K562 (cell line): ENCODE data around the gene CFAP90. TPM values are rescaled to one million over a fixed set of nuclear protein-coding genes. Genes with fewer than 3 reads are reported as not detected.

ENCODE experiments used
- ATAC-seq: fragments of 200-7000 bp; cut with Tn5 transposase; 3 replicates; pipeline ENCODE4 v1.9.1; 2020; ENCODE audit warnings: moderate library complexity
- BruUV-seq: library from RNA; stranded (reverse); fragments of 400-500 nt; replicated peaks from 2 replicates; lab custom pipeline; 2021; lab: Mats Ljungman, UMichigan
- CTCF ChIA-PET: fragments of 300-600 bp; formaldehyde crosslinking; extraction: SDS; loops from one replicate; lab custom pipeline; 2021; ENCODE audit warnings: low intra/inter-chr PET ratio; lab: Yijun Ruan, JAX
- POLR2A ChIA-PET: fragments of 300-600, 350-650 bp; sonication (Branson Sonifier 250); formaldehyde crosslinking; extraction: SDS; loops from one replicate; lab custom pipeline; 2021; ENCODE audit warnings: antibody characterized with exemption, inconsistent platforms; lab: Yijun Ruan, JAX
- DNase-seq, 4 experiments: peaks; one replicate each; pipeline versions ENCODE4 v3.0.0 to v3.0.0-alpha.2; 2011 to 2018; ENCODE audit warnings: low spot score in 3 of 4, mixed read lengths in 3 of 4; ENCODE audit errors: extremely low read depth in 1 of 4
- FAIRE-seq: peaks from 2 replicates; lab custom pipeline; 2011; peaks lifted over from hg19 to GRCh38; lab: Jason Lieb, UNC
- H2AFZ ChIP-seq: 2 replicates; pipeline ENCODE4 v1.6.0; 2011; ENCODE audit warnings: low read depth, low read length, control low read depth, inconsistent platforms
- H3K27ac ChIP-seq: fragments of 200-600 bp; 3 replicates; pipeline ENCODE4 v1.8.0; 2011; ENCODE audit warnings: low read depth, mild to moderate bottlenecking, control low read depth, inconsistent platforms, low read length, moderate library complexity, mixed read lengths; ENCODE audit errors: extremely low read depth
- H3K27me3 ChIP-seq, 2 experiments: fragments of 300-600 bp in 1 of 2; 2 replicates in 1 of 2; 3 replicates in 1 of 2; pipeline versions ENCODE4 v1.6.0 to v1.8.0; 2011; ENCODE audit warnings: inconsistent platforms in 2 of 2, low read length in 2 of 2, mild to moderate bottlenecking in 1 of 2, mixed read lengths in 1 of 2, moderate library complexity in 1 of 2; ENCODE audit not compliant: control insufficient read depth in 2 of 2, insufficient read depth in 2 of 2
- H3K36me3 ChIP-seq: fragments of 300-600 bp; 3 replicates; pipeline ENCODE4 v1.8.0; 2011; ENCODE audit warnings: mild to moderate bottlenecking, low read length, inconsistent platforms; ENCODE audit not compliant: control insufficient read depth, insufficient read depth
- H3K4me1 ChIP-seq, 2 experiments: fragments of 200-600 bp in 1 of 2; replicated peaks in 1 of 2; 2 replicates in 1 of 2; 3 replicates in 1 of 2; pipeline versions ENCODE4 v1.5.1 to v1.8.0; 2011; ENCODE audit warnings: inconsistent platforms in 2 of 2, low read length in 2 of 2, mild to moderate bottlenecking in 1 of 2, mixed read lengths in 1 of 2, moderate library complexity in 1 of 2; ENCODE audit not compliant: control insufficient read depth in 2 of 2, insufficient read depth in 2 of 2
- H3K4me2 ChIP-seq: 2 replicates; pipeline ENCODE4 v1.6.1; 2011; ENCODE audit warnings: low read length, control low read depth, inconsistent platforms, mixed read lengths; ENCODE audit not compliant: insufficient read depth
- H3K4me3 ChIP-seq: fragments of 200-600 bp; sonication (generic), shearing (Covaris generic); 2 replicates; pipeline ENCODE4 v1.5.1; 2016; ENCODE audit warnings: control low read depth, inconsistent platforms
- H3K79me2 ChIP-seq: fragments of 200-600 bp; 3 replicates; pipeline ENCODE4 v1.8.0; 2011; ENCODE audit warnings: low read length, inconsistent platforms; ENCODE audit not compliant: control insufficient read depth, insufficient read depth
- H3K9ac ChIP-seq, 2 experiments: 2 replicates each; pipeline versions ENCODE4 v1.6.0 to v1.6.1; 2011; ENCODE audit warnings: low read depth in 2 of 2, low read length in 2 of 2, control low read depth in 1 of 2, inconsistent platforms in 1 of 2, mild to moderate bottlenecking in 1 of 2, mixed read lengths in 1 of 2; ENCODE audit not compliant: insufficient read depth in 1 of 2
- H3K9me1 ChIP-seq: one replicate; pipeline ENCODE4 v1.6.0; 2011; ENCODE audit warnings: inconsistent platforms, mild to moderate bottlenecking, low read length, moderate library complexity; ENCODE audit not compliant: control insufficient read depth, insufficient read depth
- H3K9me3 ChIP-seq: replicated peaks from 2 replicates; pipeline ENCODE4 v1.5.1; 2011; ENCODE audit warnings: low read depth, low read length, inconsistent platforms; ENCODE audit not compliant: control insufficient read depth, insufficient read depth
- H4K20me1 ChIP-seq: replicated peaks from 2 replicates; pipeline ENCODE4 v1.6.1; 2011; ENCODE audit warnings: low read length, inconsistent platforms, mixed read lengths; ENCODE audit not compliant: control insufficient read depth, insufficient read depth
- ELF2 ChIP-seq: fragments of 250-450 bp; sonication (Bioruptor Pico); IDR thresholded peaks from 2 replicates; pipeline ENCODE4 v1.5.0; 2021; ENCODE audit warnings: mild to moderate bottlenecking
- FOXK1 ChIP-seq: sonication (generic); formaldehyde crosslinking; IDR thresholded peaks from 2 replicates; pipeline ENCODE4 v1.8.0; 2022; ENCODE audit warnings: missing genetic modification reagents, mild to moderate bottlenecking, borderline replicate concordance
- HEY1 ChIP-seq: fragments of 250-450 bp; sonication (Bioruptor Pico); IDR thresholded peaks from 2 replicates; pipeline ENCODE4 v1.5.0; 2020; ENCODE audit warnings: mild to moderate bottlenecking, moderate library complexity, borderline replicate concordance
- MED1 ChIP-seq: sonication (generic); formaldehyde crosslinking; IDR thresholded peaks from 2 replicates; pipeline ENCODE4 v1.8.1; 2023; ENCODE audit warnings: missing genetic modification reagents, borderline replicate concordance
- SAP30 ChIP-seq: fragments of 200-600 bp; sonication (generic); IDR thresholded peaks from 2 replicates; pipeline ENCODE4 v1.6.1; 2012; ENCODE audit warnings: borderline replicate concordance, low read depth, mild to moderate bottlenecking, moderate library complexity, low read length, control low read depth, inconsistent platforms; ENCODE audit not compliant: insufficient read depth, poor library complexity, severe bottlenecking
- TAF7 ChIP-seq: fragments of 450-650 bp; IDR thresholded peaks from 2 replicates; pipeline ENCODE4 v1.6.1; 2016; ENCODE audit warnings: missing genetic modification characterization, missing compliant biosample characterization
- ZNF436 ChIP-seq: fragments of 250-450, 450-650 bp; sonication (Bioruptor Pico); formaldehyde crosslinking; IDR thresholded peaks from 2 replicates; pipeline ENCODE4 v1.7.0; 2020; ENCODE audit warnings: mild to moderate bottlenecking
- WGBS: fragments of 100-300 bp; shearing (Covaris generic); methylation state at CpG from one replicate; pipeline ENCODE4 v1.1.6; 2016; ENCODE audit warnings: low coverage, mixed read lengths; ENCODE audit not compliant: insufficient coverage; ENCODE audit errors: missing lambda C conversion rate; 5-methylcytosine and 5-hydroxymethylcytosine counted together
- in situ Hi-C: fragments of 300-500 bp; cut with MboI; formaldehyde crosslinking; loops from 4 replicates; pipeline ENCODE4 v1.15.0; 2018; ENCODE audit warnings: inconsistent platforms, mixed read lengths
- intact Hi-C: fragments of 100-400 bp; cut with micrococcal nuclease; formaldehyde crosslinking; loops from 2 replicates; pipeline ENCODE4 v1.14.2; 2022
- polyA plus RNA-seq, 8 experiments: library from polyadenylated mRNA; depleted of rRNA in 4 of 8; stranded (reverse) in 5 of 8; unstranded in 3 of 8; fragments of >200 nt; fragmentation: Nextera tagmentation in 2 of 8; fragmentation: Illumina TruSeq in 1 of 8; extraction: Ambion mirVana in 2 of 8; extraction: Trizol in 1 of 8; gene quantifications; 2 replicates each; pipeline versions ENCODE4 v1.2.1 to v1.2.3, GENCODE V29; 2011 to 2014; ENCODE audit warnings: inconsistent platforms in 1 of 8, missing spikeins in 1 of 8
- total RNA-seq, 7 experiments: library from RNA; depleted of rRNA in 6 of 7; stranded (reverse); fragments of >200 nt in 6 of 7; fragmentation: Illumina TruSeq in 2 of 7; extraction: Trizol in 2 of 7; gene quantifications; 2 replicates each; pipeline versions ENCODE4 v1.2.1 to v1.2.3, GENCODE V29; 2011 to 2021; ENCODE audit warnings: low replicate concordance in 1 of 7
- TF ChIP-seq, protein P1 (sequence below): fragments of 250-450 bp; sonication (Bioruptor Pico); IDR thresholded peaks from 2 replicates; pipeline ENCODE4 v1.8.0; 2022; ENCODE audit warnings: moderate library complexity, mild to moderate bottlenecking, inconsistent platforms
- TF ChIP-seq, protein P2 (sequence below): sonication (generic); formaldehyde crosslinking; IDR thresholded peaks from 2 replicates; pipeline ENCODE4 v1.5.0; 2020; ENCODE audit warnings: missing genetic modification reagents
- TF ChIP-seq, protein P3 (sequence below): IDR thresholded peaks from 2 replicates; pipeline ENCODE4 v1.6.1; 2011; ENCODE audit warnings: borderline replicate concordance, low read depth, mild to moderate bottlenecking, moderate library complexity, low read length; ENCODE audit not compliant: insufficient read depth, poor library complexity, severe bottlenecking

Gene CFAP90
- total and polyA plus RNA-seq, 9 of the 15 experiments (the other 6 are each of a cell fraction or from before 2014, with no cell fraction given), result not detected

DNA sequence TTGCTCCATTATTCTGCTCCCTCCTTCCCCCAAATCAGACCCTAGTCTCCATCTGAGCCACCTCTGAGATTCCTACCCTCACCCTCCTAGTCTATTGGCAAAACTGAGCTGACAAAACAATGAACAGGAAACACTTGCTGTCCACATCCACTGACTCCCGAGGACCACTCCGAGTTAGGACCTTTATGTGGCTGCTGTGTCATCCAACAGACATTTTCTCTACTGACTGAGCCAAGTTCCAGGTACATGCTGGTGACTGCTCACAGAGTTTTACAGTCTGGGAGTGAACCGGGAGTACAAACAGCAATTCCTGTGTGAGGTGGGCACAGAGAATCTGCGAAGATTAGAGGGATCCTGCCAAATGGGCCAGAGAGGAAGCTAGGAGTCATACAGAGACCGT lies 39.2 kb downstream of the CFAP90 start:
- intact Hi-C loops (no loop called here), in situ Hi-C loops (no loop called here)
- ChIA-PET CTCF (no interaction called here), POLR2A (no interaction called here)
- no peak overlapping the region for H3K9ac ChIP-seq
- no peaks in the 10 kb centered on the region for H3K9me3 ChIP-seq
- H3K4me3 ChIP-seq, result no peak overlapping the region
- DNase-seq (no peak), ATAC-seq (no peak), FAIRE-seq (peak; percentile 26)
- H3K79me2 ChIP-seq, result no peaks in the 10 kb centered on the region
- H3K27ac ChIP-seq, result no peak overlapping the region
- peaks cover 2 to 4% of the 10 kb centered on the region in 2 experiments; a peak in 1 of 5 replicates for H3K4me1 ChIP-seq
- 2% methylated on average over 5 of the region's 5 CpGs for WGBS
- no peaks in the 10 kb centered on the region for H3K36me3 ChIP-seq
- H3K27me3 ChIP-seq, result peaks cover 9 to 28% of the 10 kb centered on the region in 2 experiments
- no TSS peak for BruUV-seq
- TF ChIP-seq HEY1 (no peak), SAP30 (no peak)
- TF ChIP-seq, protein P1, sequence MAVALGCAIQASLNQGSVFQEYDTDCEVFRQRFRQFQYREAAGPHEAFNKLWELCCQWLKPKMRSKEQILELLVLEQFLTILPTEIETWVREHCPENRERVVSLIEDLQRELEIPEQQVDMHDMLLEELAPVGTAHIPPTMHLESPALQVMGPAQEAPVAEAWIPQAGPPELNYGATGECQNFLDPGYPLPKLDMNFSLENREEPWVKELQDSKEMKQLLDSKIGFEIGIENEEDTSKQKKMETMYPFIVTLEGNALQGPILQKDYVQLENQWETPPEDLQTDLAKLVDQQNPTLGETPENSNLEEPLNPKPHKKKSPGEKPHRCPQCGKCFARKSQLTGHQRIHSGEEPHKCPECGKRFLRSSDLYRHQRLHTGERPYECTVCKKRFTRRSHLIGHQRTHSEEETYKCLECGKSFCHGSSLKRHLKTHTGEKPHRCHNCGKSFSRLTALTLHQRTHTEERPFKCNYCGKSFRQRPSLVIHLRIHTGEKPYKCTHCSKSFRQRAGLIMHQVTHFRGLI, result no peak
- TF ChIP-seq, all 486 proteins: peak for 0
- Histone ChIP-seq H3K9me1 (no peaks in the 10 kb centered on the region), H2AFZ (no peak overlapping the region), H3K4me2 (no peak overlapping the region), H4K20me1 (no peaks in the 10 kb centered on the region)

DNA sequence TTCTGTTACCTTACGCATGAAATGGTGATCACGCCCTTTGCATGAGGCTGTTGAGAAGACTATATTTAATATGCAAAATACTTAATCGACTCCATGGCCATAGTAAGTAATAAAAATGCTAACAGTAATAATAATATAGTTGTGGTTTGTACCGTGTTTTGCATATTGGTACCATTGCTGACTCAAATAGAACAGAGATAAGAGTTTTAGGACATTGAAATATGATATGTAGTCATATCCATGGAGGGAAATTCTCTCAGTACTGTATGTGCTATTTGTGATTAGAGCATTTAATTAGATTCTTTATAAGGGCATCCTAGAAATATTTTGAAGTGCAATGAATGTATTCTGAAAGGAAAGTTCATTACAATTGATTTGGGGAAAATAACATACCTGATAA lies 41.9 kb downstream of the CFAP90 start:
- Histone ChIP-seq H3K36me3 (no peaks in the 10 kb centered on the region), H2AFZ (no peak overlapping the region), H4K20me1 (no peaks in the 10 kb centered on the region), H3K9ac (no peak overlapping the region), H3K9me3 (no peaks in the 10 kb centered on the region), H3K4me3 (no peak overlapping the region), H3K27me3 (peaks cover 5 to 13% of the 10 kb centered on the region in 2 experiments; a peak in 2 of 5 replicates), H3K4me2 (no peak overlapping the region), H3K4me1 (no peaks in the 10 kb centered on the region), H3K9me1 (no peaks in the 10 kb centered on the region), H3K79me2 (no peaks in the 10 kb centered on the region), H3K27ac (no peak overlapping the region)
- CTCF ChIA-PET, result no interaction called here
- ATAC-seq, result no peak
- POLR2A ChIA-PET, result no interaction called here
- intact Hi-C loops, result no loop called here
- in situ Hi-C loops, result no loop called here
- BruUV-seq, result no TSS peak
- DNase-seq, result no peak
- no peak for FAIRE-seq
- WGBS, result 11% methylated on average over 4 of the region's 4 CpGs
- TF ChIP-seq ELF2 (no peak), MED1 (no peak), ZNF436 (no peak), FOXK1 (no peak), TAF7 (tag) (no peak)
- TF ChIP-seq, protein P2, sequence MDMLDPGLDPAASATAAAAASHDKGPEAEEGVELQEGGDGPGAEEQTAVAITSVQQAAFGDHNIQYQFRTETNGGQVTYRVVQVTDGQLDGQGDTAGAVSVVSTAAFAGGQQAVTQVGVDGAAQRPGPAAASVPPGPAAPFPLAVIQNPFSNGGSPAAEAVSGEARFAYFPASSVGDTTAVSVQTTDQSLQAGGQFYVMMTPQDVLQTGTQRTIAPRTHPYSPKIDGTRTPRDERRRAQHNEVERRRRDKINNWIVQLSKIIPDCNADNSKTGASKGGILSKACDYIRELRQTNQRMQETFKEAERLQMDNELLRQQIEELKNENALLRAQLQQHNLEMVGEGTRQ, result no peak
- TF ChIP-seq, protein P3, sequence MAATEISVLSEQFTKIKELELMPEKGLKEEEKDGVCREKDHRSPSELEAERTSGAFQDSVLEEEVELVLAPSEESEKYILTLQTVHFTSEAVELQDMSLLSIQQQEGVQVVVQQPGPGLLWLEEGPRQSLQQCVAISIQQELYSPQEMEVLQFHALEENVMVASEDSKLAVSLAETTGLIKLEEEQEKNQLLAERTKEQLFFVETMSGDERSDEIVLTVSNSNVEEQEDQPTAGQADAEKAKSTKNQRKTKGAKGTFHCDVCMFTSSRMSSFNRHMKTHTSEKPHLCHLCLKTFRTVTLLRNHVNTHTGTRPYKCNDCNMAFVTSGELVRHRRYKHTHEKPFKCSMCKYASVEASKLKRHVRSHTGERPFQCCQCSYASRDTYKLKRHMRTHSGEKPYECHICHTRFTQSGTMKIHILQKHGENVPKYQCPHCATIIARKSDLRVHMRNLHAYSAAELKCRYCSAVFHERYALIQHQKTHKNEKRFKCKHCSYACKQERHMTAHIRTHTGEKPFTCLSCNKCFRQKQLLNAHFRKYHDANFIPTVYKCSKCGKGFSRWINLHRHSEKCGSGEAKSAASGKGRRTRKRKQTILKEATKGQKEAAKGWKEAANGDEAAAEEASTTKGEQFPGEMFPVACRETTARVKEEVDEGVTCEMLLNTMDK, result no peak
